Inferior parietal cortex (tissue), 1 donor: ENCODE measurements around the gene KLHDC4.
A peak's percentile ranks its signal among the peaks of the same experiment; 100 is the strongest.
"Not testable (repeated sequence)": the region's sequence is repeated elsewhere in the genome, so short reads cannot be mapped to it uniquely, and the experiment has no call there.

Source experiments
- DNase-seq: peaks from one replicate; pipeline ENCODE4 v3.0.0-alpha.2; 2016; ENCODE audit errors: extremely low spot score

The KLHDC4 gene

DNA sequence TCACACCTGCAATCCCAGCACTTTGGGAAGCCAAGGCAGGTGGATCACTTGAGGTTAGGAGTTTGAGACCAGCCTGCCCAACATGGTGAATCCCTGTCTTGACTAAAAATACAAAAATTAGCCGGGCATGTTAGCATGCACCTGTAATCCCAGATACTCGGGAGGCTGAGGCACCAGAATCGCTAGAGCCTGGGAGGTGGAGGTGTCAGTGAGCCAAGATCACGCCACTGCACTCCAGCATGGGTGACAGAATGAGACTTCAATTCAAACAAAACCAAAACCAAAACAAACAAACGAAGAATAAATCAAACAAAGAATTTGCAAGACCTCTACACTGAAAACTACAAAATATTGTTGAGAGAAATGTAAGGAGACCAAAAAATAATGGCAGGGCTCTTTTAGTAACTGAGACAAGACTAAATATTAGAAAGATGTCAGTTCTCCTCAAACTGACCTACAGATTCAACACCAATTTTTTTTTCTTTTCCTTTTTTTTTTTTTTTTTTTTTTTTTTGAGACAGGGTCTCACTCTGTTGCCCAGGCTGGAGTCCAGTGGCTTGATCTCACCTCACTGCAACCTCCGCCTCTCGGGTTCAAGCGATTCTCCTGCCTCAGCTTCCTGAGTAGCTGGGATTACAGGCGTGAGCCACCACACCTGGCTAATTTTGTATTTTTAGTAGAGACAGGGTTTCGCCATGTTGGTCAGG, 23.1 kb upstream of the KLHDC4 start:
- DNase-seq: not testable (repeated sequence)

DNA sequence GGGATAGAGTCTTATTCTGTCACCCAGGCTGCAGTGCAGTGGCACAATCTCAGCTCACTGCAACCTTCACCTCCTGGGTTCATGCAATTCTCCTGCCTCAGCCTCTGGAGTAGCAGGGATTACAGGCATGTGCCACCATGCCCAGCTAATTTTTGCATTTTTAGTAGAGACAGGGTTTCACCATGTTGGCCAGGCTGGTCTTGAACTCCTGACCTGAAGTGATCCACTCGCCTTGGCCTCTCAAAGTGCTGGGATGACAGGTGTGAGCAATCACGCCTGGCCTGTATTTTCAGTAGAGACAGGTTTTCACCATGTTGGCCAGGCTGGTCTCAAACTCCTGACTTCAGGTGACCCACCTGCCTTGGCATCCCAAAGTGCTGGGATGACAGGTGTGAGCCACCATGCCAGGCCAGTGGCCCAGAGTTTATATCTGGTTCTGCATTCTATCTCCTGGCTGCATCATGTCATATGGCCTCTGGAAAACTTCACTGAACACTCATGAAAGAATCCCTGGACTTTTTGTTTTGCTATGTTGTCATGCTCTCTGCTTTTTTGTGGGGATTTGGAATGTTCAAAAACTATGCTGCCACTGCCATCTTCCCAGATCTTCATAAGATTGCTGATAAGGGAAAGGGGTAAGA, 21.8 kb upstream of the KLHDC4 start:
- not testable (repeated sequence) for DNase-seq

DNA sequence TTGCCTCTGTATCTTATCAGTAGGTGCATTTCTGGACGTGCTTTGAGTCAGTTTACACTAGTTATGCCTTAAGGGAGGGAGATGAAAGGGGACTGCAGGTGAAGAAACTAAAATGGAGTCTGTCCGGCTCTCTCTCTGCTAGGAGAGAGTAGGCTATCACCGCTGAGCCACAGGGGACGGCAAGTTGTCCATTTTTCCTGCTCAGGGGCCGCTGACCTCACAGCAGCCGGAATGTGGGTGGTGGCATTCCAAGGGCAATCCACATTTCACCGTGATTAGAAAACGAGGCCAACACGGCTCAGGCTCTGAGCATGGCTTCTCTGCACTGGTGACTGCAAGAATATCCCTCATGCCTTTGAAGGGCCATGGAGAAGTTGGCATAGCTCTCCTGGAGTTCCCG, 19.0 kb upstream of the KLHDC4 start:
- DNase-seq: no peak

DNA sequence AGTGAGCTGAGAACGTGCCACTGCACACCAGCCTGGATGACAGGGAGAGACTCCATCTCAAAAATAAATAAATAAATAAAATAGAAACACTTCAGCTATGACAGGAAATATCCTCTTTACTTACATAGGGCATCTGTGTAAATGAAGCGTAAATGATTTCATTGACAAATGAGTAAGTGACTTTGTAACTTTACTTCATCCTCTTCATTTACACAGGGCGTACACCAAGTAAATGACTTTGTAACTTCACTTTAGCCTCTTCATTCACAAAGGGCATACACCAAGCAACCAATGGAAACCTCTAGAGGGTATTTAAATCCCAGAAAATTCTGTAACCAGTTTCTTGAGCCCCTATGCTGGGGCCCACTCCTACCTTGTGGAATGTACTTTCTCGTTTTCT, 16.2 kb upstream of the KLHDC4 start:
- no peak for DNase-seq

DNA sequence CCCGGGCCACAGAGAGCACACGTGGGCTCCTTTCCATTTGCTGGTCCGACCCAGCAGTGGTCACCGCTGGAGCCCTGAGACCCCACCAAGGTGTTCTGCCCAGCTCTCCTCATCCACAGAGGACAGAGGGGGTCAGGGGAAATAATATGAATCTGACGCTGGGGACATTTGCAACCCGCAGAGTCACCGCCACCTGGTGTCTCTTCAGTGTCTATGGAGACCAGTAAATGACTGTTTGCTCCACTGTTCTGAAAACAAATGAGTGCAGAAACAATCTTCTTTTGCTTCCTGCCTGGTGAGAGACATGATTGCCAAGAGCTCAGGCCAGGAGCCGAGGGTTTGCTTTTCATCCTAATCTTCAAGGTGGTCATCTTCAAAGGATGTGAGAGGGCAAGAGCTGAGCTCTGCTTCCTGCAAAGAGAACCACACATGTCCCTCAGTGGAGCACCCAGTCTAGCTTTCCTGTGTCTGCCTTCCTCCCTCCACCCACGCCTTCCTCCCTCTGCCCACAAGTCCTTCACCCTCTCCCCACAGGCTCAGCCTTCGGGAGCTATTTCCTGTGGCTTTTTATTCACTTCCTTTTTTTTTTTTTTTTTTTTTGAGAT, 14.7 kb upstream of the KLHDC4 start:
- DNase-seq: peak; percentile 8

- peak; percentile 85 for DNase-seq
Measured at GRCh38 chr16:87778830-87779579, 13.2 kb upstream of the KLHDC4 start.

DNA sequence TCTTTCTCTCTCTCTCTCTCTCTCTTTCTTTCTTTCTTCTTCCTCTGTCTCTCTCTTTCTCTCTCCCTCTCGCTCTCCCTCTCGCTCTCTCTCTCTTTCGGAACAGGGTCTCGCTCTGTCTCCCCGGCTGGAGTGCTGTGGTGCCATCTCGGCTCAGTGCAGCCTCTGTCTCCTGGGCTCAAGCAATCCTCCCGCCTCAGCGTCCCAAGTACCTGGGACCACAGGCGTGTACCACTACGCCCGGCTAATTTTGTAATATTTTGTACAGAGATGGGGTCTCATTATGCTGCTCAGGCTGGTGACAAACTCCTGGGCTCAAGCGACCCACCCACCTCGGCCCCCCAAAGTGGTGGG, 12.7 kb upstream of the KLHDC4 start:
- no peak for DNase-seq

DNA sequence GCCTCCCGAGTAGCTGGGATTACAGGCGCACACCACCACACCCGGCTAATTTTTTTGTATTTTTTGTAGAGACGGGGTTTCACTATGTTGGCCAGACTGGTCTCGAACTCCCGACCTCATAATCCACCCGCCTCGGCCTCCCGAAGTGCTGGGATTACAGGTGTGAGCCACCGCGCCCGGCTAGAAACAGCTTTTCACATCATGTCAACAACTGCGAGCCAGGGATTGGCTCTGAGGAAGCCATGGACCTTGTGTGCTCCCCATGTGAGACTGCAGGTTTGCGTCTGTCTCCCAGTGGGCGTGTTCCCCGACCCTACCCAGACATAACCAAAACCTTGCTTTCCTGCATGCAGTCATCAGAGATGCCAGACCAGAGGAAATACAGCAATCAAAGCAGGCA, 8.1 kb upstream of the KLHDC4 start:
- not testable (repeated sequence) for DNase-seq

- DNase-seq: not testable (repeated sequence)
Measured at GRCh38 chr16:87767456-87767855, 1.7 kb upstream of the KLHDC4 start.

GRCh38 chr16:87766485-87766797, 655 bp upstream of the KLHDC4 start:
- DNase-seq: no peak

DNA sequence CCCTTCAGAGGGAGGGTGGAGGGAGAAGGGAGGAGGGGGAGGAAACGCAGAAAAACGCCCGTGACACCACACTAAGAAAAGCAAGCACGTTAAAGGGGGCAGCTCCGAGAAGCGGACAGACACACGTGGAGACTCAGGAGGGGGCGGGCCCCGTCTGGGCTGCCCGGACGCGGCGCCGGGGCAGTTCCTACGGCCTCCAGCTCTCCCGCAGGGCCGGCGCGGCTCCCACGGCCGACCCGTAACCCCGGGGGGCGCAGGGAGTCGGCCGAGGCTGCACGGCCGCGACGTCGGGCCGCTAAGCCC, 362 bp downstream of the KLHDC4 start:
- DNase-seq: no peak

- DNase-seq: no peak
Measured at GRCh38 chr16:87764600-87765472, 950 bp downstream of the KLHDC4 start.

- no peak for DNase-seq
Measured at GRCh38 chr16:87762620-87763019, 3.2 kb downstream of the KLHDC4 start.

DNA sequence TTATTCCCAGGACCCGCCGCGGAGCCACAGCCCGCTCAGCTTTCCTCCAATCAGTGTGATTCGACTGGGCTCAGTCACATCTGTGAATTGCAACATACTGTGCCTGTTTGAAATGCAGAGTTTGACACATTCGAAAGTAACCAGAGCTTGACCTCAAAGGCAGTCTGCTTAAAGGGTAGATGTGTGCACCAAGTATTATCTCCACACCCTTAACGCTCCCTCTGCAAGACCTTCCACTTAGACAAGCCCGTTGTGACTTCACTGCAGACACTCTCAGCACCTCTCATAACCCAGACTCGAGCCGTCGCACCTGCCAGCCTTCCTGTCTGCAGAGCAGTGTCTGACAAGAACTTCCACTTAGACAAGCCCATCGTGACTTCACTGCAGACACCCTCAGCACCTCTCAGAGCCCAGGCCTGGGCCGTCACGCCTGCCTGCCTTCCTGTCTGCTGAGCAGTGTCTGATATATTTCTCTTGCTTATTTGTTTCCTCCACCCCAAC, 3.7 kb downstream of the KLHDC4 start:
- no peak for DNase-seq

DNA sequence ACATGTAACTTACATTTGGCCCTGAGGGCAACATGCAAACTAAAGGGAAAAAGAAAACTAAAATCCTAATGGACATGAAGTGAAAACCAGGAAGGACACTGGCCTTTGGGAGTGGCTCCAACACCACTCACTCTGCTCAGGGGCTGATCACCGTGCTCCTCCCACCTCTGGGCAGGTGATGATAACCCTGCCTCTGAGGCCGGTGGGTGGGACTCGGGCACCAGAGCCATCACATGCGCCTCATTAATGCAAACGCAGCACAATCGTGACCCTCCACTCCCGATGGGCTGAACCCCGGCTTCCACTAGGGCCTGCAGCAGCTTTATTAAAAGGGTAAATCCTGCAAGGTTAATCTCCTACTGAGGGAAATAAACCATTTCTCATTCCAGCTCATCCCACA, 4.7 kb downstream of the KLHDC4 start:
- DNase-seq: no peak

DNA sequence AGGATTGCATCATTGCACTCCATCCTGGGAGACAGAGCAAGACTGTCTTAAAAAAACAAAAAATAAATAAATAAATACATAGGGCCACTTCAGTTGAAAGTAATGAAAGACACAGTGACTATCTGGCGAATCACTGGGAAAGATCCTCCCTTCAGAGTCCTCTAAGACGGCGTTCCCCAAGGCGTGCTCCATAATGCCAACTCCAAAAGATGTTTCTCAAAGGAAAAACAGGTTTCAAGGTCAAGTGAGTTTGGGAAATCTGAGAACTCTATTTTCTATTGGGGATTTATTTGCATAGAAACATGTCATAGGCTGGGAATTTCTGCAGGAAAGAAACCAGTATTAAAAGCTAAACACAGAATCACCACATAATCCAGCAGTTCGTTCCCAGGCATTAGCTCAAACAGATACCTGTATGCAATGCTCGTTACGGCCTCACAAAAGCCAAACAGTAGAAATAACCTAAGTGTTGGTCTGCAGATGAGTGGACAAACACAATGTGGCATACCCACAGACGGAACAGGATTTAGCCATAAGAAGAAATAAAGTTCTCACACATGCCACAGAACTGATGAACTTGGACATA, 7.9 kb downstream of the KLHDC4 start:
- no peak for DNase-seq

DNA sequence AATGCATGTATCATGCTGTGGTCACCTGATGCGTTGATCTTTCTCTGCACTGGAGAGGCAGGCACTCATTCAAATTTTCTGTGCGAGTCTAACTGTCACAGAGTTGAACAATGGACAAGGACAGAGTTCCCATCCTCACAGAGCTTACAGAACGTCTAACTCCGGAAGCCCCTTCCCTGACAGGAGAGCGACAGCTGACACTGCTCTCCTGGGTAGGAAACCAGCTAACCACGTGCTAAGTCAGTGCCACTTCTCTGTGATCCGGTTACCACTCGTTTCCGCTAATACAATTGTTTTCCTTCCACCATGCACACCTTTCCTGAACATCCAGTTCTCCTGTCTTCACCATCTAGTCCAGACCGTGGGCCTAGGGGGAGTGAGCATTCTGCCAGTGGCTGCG, 11.3 kb downstream of the KLHDC4 start:
- no peak for DNase-seq

- DNase-seq: no peak
Measured at GRCh38 chr16:87747626-87748414, 18.0 kb downstream of the KLHDC4 start.

GRCh38 chr16:87746178-87746577, 19.6 kb downstream of the KLHDC4 start:
- no peak for DNase-seq

- no peak for DNase-seq
Measured at GRCh38 chr16:87744750-87745514, 20.9 kb downstream of the KLHDC4 start.
